NCI-H748 (cell line): Measurements from ENCODE around the gene CCNO.

Experiments used
- DNase-seq: peaks from one replicate; lab custom pipeline; 2025; ENCODE audit not compliant: unreplicated experiment; lab: John Stamatoyannopoulos, UW

The CCNO gene

GRCh38 chr5:55222985-55223811, 10.2 kb downstream of the CCNO start:
- DNase-seq = no peak

GRCh38 chr5:55222092-55222984, 11.1 kb downstream of the CCNO start:
- no peak for DNase-seq

- no peak for DNase-seq
Observed at GRCh38 chr5:55220433-55221185, 12.8 kb downstream of the CCNO start.

- no peak for DNase-seq
Observed at GRCh38 chr5:55219770-55220169, 13.6 kb downstream of the CCNO start.

- peak; percentile 97 for DNase-seq
Observed at GRCh38 chr5:55218967-55219366, 14.4 kb downstream of the CCNO start.

- DNase-seq = peak; percentile 24
Observed at GRCh38 chr5:55211184-55211874, 22.1 kb downstream of the CCNO start.

- no peak for DNase-seq
Observed at GRCh38 chr5:55205001-55205400, 28.4 kb downstream of the CCNO start.

- DNase-seq = no peak
Observed at GRCh38 chr5:55191165-55191564, 42.2 kb downstream of the CCNO start.

GRCh38 chr5:55188656-55189540, 44.5 kb downstream of the CCNO start:
- peak; percentile 94 for DNase-seq

GRCh38 chr5:55187370-55187769, 46.0 kb downstream of the CCNO start:
- peak; percentile 79 for DNase-seq
